ENCODE data around the gene C10orf71.

DNA sequence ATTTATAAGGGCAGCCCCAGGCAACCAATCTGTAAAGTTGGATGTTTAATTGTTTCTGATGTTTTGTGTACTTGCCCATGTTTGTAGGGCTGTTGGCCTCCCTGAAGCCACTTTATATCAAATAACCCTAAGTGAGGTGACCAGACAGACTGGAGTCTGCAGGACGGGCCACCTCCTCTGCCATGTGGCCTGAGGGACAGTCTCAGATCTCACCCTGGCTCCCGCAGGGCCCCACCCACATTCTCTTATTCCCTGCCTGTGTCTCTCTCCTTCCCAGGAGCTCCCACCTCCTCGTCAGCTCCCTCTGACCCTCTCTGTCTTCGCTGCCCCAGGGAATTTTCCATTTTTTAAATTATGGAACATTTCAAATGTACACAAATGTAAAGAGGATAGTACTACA lies 9.5 kb upstream of the C10orf71 start:
- TF ChIP-seq, protein P1, sequence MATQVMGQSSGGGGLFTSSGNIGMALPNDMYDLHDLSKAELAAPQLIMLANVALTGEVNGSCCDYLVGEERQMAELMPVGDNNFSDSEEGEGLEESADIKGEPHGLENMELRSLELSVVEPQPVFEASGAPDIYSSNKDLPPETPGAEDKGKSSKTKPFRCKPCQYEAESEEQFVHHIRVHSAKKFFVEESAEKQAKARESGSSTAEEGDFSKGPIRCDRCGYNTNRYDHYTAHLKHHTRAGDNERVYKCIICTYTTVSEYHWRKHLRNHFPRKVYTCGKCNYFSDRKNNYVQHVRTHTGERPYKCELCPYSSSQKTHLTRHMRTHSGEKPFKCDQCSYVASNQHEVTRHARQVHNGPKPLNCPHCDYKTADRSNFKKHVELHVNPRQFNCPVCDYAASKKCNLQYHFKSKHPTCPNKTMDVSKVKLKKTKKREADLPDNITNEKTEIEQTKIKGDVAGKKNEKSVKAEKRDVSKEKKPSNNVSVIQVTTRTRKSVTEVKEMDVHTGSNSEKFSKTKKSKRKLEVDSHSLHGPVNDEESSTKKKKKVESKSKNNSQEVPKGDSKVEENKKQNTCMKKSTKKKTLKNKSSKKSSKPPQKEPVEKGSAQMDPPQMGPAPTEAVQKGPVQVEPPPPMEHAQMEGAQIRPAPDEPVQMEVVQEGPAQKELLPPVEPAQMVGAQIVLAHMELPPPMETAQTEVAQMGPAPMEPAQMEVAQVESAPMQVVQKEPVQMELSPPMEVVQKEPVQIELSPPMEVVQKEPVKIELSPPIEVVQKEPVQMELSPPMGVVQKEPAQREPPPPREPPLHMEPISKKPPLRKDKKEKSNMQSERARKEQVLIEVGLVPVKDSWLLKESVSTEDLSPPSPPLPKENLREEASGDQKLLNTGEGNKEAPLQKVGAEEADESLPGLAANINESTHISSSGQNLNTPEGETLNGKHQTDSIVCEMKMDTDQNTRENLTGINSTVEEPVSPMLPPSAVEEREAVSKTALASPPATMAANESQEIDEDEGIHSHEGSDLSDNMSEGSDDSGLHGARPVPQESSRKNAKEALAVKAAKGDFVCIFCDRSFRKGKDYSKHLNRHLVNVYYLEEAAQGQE (IDR thresholded peaks at IDR 0.05; ENCODE audit: insufficient read depth in 1 of 2, low read depth in 2 of 2, low read length in 1 of 2): no peak
- no peak for TF ChIP-seq POLR2AphosphoS5 (IDR thresholded peaks at IDR 0.05; ENCODE audit: low read depth, low read length)
- TF ChIP-seq, protein P2, sequence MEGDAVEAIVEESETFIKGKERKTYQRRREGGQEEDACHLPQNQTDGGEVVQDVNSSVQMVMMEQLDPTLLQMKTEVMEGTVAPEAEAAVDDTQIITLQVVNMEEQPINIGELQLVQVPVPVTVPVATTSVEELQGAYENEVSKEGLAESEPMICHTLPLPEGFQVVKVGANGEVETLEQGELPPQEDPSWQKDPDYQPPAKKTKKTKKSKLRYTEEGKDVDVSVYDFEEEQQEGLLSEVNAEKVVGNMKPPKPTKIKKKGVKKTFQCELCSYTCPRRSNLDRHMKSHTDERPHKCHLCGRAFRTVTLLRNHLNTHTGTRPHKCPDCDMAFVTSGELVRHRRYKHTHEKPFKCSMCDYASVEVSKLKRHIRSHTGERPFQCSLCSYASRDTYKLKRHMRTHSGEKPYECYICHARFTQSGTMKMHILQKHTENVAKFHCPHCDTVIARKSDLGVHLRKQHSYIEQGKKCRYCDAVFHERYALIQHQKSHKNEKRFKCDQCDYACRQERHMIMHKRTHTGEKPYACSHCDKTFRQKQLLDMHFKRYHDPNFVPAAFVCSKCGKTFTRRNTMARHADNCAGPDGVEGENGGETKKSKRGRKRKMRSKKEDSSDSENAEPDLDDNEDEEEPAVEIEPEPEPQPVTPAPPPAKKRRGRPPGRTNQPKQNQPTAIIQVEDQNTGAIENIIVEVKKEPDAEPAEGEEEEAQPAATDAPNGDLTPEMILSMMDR (IDR thresholded peaks at IDR 0.05): no peak
